HTR-8/SVneo (cell line): Measurements from ENCODE around the gene FAM53C.
"Not testable (repeated sequence)": the region's sequence is repeated elsewhere in the genome, so short reads cannot be mapped to it uniquely, and the experiment has no call there.

Source experiments
- DNase-seq: peaks from one replicate; pipeline ENCODE4 v3.0.0; 2011; ENCODE audit warnings: low spot score, mixed read lengths; ENCODE audit not compliant: insufficient read length
- FAIRE-seq: peaks from 2 replicates; lab custom pipeline; 2011; peaks lifted over from hg19 to GRCh38; lab: Jason Lieb, UNC

Gene FAM53C

GRCh38 chr5:138337685-138338410 is at the start of gene FAM53C:
Gene FAM53C (plus strand): TSS chr5:138338266. CDS start chr5:138341336, 3,070 bp downstream.
- DNase-seq: peak; percentile 79
- peak; percentile 60 for FAIRE-seq

GRCh38 chr5:138289296-138289695 is 48.8 kb upstream of the FAM53C start:
- FAIRE-seq (no peak), DNase-seq (no peak)

GRCh38 chr5:138303372-138303771 is 34.7 kb upstream of the FAM53C start:
- DNase-seq (no peak), FAIRE-seq (no peak)

GRCh38 chr5:138305797-138306196 is 32.3 kb upstream of the FAM53C start:
- FAIRE-seq (peak; percentile 36), DNase-seq (no peak)

- FAIRE-seq (no peak), DNase-seq (no peak)
Observed at GRCh38 chr5:138315751-138316278, 22.3 kb upstream of the FAM53C start.

- FAIRE-seq: no peak
- DNase-seq: no peak
Observed at GRCh38 chr5:138316355-138316754, 21.7 kb upstream of the FAM53C start.

- DNase-seq, FAIRE-seq: not testable (repeated sequence)
Observed at GRCh38 chr5:138318211-138318610, 19.9 kb upstream of the FAM53C start.

- no peak for FAIRE-seq
Observed at GRCh38 chr5:138330813-138331448, 7.1 kb upstream of the FAM53C start.

GRCh38 chr5:138331449-138332368 is 6.4 kb upstream of the FAM53C start, which contains the start of gene CDC25C:
Gene CDC25C (minus strand): TSS chr5:138331804. CDS start chr5:138331180, 624 bp downstream.
- FAIRE-seq (peak; percentile 92), DNase-seq (peak; percentile 97)

More at GRCh38 chr5:138330813-138331448, 7.1 kb upstream of the FAM53C start:
- DNase-seq: peak; percentile 30

- FAIRE-seq: no peak
- DNase-seq: no peak
Observed at GRCh38 chr5:138334867-138335447, 3.1 kb upstream of the FAM53C start.

GRCh38 chr5:138336952-138337684 is 948 bp upstream of the FAM53C start:
- FAIRE-seq (peak; percentile 13), DNase-seq (peak; percentile 68)

- FAIRE-seq (no peak), DNase-seq (no peak)
Observed at GRCh38 chr5:138338411-138339090, 485 bp downstream of the FAM53C start.

- DNase-seq: no peak
- FAIRE-seq: no peak
Observed at GRCh38 chr5:138339091-138339456, 1.0 kb downstream of the FAM53C start.

GRCh38 chr5:138339464-138339863 is 1.4 kb downstream of the FAM53C start:
- no peak for DNase-seq
- FAIRE-seq: no peak

- no peak for DNase-seq
- FAIRE-seq: no peak
Observed at GRCh38 chr5:138340008-138340407, 1.9 kb downstream of the FAM53C start.

- DNase-seq (no peak), FAIRE-seq (no peak)
Observed at GRCh38 chr5:138344887-138345622, 7.0 kb downstream of the FAM53C start.

GRCh38 chr5:138346889-138347288 is 8.8 kb downstream of the FAM53C start:
- no peak for FAIRE-seq
- DNase-seq: no peak
